Inflammatory macrophage (primary cell): ENCODE measurements around the gene MLN.
A peak's percentile ranks its signal among the peaks of the same experiment; 100 is the strongest.

ENCODE experiments used
- DNase-seq, 2 donors: peaks; one replicate each; pipeline ENCODE4 v3.0.0-alpha.2; 2020 to 2022

Gene MLN

GRCh38 chr6:33813990-33814985 is 10.5 kb upstream of the MLN start:
- no peak for DNase-seq

GRCh38 chr6:33813246-33813904 is 9.6 kb upstream of the MLN start:
- no peak for DNase-seq

- peak; percentile 49 for DNase-seq
Measured at GRCh38 chr6:33812669-33813068, 8.9 kb upstream of the MLN start.

GRCh38 chr6:33809594-33809993 is 5.8 kb upstream of the MLN start:
- no peak for DNase-seq

GRCh38 chr6:33808641-33809180 is 4.9 kb upstream of the MLN start:
- no peak for DNase-seq

GRCh38 chr6:33807606-33808005 is 3.8 kb upstream of the MLN start:
- DNase-seq, result peak in 1 of 2 donors; percentile 8

GRCh38 chr6:33806841-33807240 is 3.0 kb upstream of the MLN start:
- DNase-seq, result no peak

- DNase-seq, result no peak
Measured at GRCh38 chr6:33802186-33802958, 1.4 kb downstream of the MLN start.

GRCh38 chr6:33801611-33802010 is 2.2 kb downstream of the MLN start:
- no peak for DNase-seq

GRCh38 chr6:33800248-33800969 is 3.4 kb downstream of the MLN start:
- no peak for DNase-seq

GRCh38 chr6:33799454-33800113 is 4.2 kb downstream of the MLN start:
- DNase-seq, result no peak

- DNase-seq, result no peak
Measured at GRCh38 chr6:33798343-33798848, 5.4 kb downstream of the MLN start.

- no peak for DNase-seq
Measured at GRCh38 chr6:33797626-33798342, 6.0 kb downstream of the MLN start.

- no peak for DNase-seq
Measured at GRCh38 chr6:33794910-33795623, 8.7 kb downstream of the MLN start.

GRCh38 chr6:33792981-33793380 is 10.8 kb downstream of the MLN start:
- no peak for DNase-seq

GRCh38 chr6:33791620-33792019 is 12.2 kb downstream of the MLN start:
- DNase-seq, result no peak

- no peak for DNase-seq
Measured at GRCh38 chr6:33790910-33791309, 12.9 kb downstream of the MLN start.

- DNase-seq, result no peak
Measured at GRCh38 chr6:33790379-33790778, 13.4 kb downstream of the MLN start.

- DNase-seq, result no peak
Measured at GRCh38 chr6:33789550-33789895, 14.3 kb downstream of the MLN start.
